Renal cortex interstitium (tissue), 11 donors: ENCODE measurements around the gene SAMD4B. TPM values are rescaled to one million over a fixed set of nuclear protein-coding genes. Genes with fewer than 3 reads are reported as not detected.

Experiments
- DNase-seq, 11 donors: peaks; one replicate each; pipeline ENCODE4 v3.0.0-alpha.2; 2013; ENCODE audit warnings: low read depth in 9 of 11, low spot score in 4 of 11; ENCODE audit errors: extremely low read depth in 1 of 11
- polyA plus RNA-seq, 3 donors: library from polyadenylated mRNA; unstranded; fragments of 120-200 nt; gene quantifications; one replicate each; pipeline ENCODE4 v1.2.1, GENCODE V29; 2013; ENCODE audit not compliant: insufficient read length in 3 of 3

Gene SAMD4B
- polyA plus RNA-seq, 3 donors, result 92.7 to 145 (median 122) TPM

GRCh38 chr19:39411081-39411831 lies 69.0 kb downstream of the SAMD4B start:
- no peak for DNase-seq

GRCh38 chr19:39411832-39412099 lies 69.5 kb downstream of the SAMD4B start:
- DNase-seq, result peak in 9 of 11 donors; percentile 77 to 89 (median 83)

GRCh38 chr19:39412100-39412866 lies 70.1 kb downstream of the SAMD4B start, which contains the start of gene PLEKHG2:
PLEKHG2 (plus strand) TSS chr19:39412669; CDS start chr19:39414087, 1,418 bp downstream.
- peak; percentile 95 to 99 (median 99) for DNase-seq

GRCh38 chr19:39412867-39413271 lies 70.6 kb downstream of the SAMD4B start:
- DNase-seq, result no peak

- DNase-seq, result peak in 4 of 11 donors; percentile 68 to 80 (median 72)
These were observed 71.2 kb downstream of the SAMD4B start for GRCh38 chr19:39413272-39413910.

- DNase-seq, result no peak
These were observed 71.8 kb downstream of the SAMD4B start for GRCh38 chr19:39413911-39414608.

- no peak for DNase-seq
These were observed 73.2 kb downstream of the SAMD4B start for GRCh38 chr19:39415111-39416046.

GRCh38 chr19:39416152-39417120 lies 74.2 kb downstream of the SAMD4B start:
- no peak for DNase-seq

GRCh38 chr19:39417463-39418181 lies 75.4 kb downstream of the SAMD4B start:
- DNase-seq, result no peak

GRCh38 chr19:39419003-39419402 lies 76.8 kb downstream of the SAMD4B start:
- DNase-seq, result no peak

- no peak for DNase-seq
These were observed 78.5 kb downstream of the SAMD4B start for GRCh38 chr19:39420769-39421168.

- no peak for DNase-seq
These were observed 79.8 kb downstream of the SAMD4B start for GRCh38 chr19:39422020-39422419.

- no peak for DNase-seq
These were observed 81.3 kb downstream of the SAMD4B start for GRCh38 chr19:39423258-39424086.

- no peak for DNase-seq
These were observed 82.7 kb downstream of the SAMD4B start for GRCh38 chr19:39424934-39425333.

GRCh38 chr19:39425744-39426143 lies 83.5 kb downstream of the SAMD4B start:
- no peak for DNase-seq

GRCh38 chr19:39426170-39426569 lies 83.9 kb downstream of the SAMD4B start:
- no peak for DNase-seq
